GM19455 (cell line): ENCODE results near the gene NIT1.

ENCODE experiments used
- ATAC-seq: cut with Tn5 transposase; IDR thresholded peaks from one replicate; pipeline ENCODE4 v1.9.1; 2021; ENCODE audit not compliant: unreplicated experiment

NIT1 gene

GRCh38 chr1:161145832-161146231, 27.9 kb downstream of the NIT1 start:
- ATAC-seq = no peak

GRCh38 chr1:161153176-161153575, 35.3 kb downstream of the NIT1 start:
- ATAC-seq = no peak

- ATAC-seq = peak; percentile 85
These were observed 35.9 kb downstream of the NIT1 start, which contains the start of gene UFC1 for GRCh38 chr1:161153682-161154337. Gene UFC1 (plus strand): TSS chr1:161153978. CDS start chr1:161153998, 20 bp downstream.

- ATAC-seq = no peak
These were observed 40.0 kb downstream of the NIT1 start for GRCh38 chr1:161157867-161158266.

GRCh38 chr1:161158316-161159010, 40.6 kb downstream of the NIT1 start:
- ATAC-seq = no peak

GRCh38 chr1:161159087-161159912, 41.4 kb downstream of the NIT1 start, which contains the start of gene USP21:
Gene USP21 (plus strand): TSS chr1:161159500. CDS start chr1:161160641, 1,141 bp downstream.
- peak; percentile 78 for ATAC-seq

GRCh38 chr1:161159913-161160243, 42.0 kb downstream of the NIT1 start:
- ATAC-seq = no peak

- no peak for ATAC-seq
These were observed 42.8 kb downstream of the NIT1 start for GRCh38 chr1:161160671-161161145.

- no peak for ATAC-seq
These were observed 43.7 kb downstream of the NIT1 start for GRCh38 chr1:161161652-161162051.

- no peak for ATAC-seq
These were observed 44.1 kb downstream of the NIT1 start for GRCh38 chr1:161162052-161162451.

GRCh38 chr1:161162806-161163205, 44.9 kb downstream of the NIT1 start:
- ATAC-seq = no peak

- ATAC-seq = no peak
These were observed 45.9 kb downstream of the NIT1 start for GRCh38 chr1:161163793-161164192.

- ATAC-seq = no peak
These were observed 47.2 kb downstream of the NIT1 start for GRCh38 chr1:161164901-161165610.

- peak; percentile 91 for ATAC-seq
These were observed 48.1 kb downstream of the NIT1 start, which contains the start of gene PPOX for GRCh38 chr1:161165742-161166668. Gene PPOX (plus strand): TSS chr1:161166426. CDS start chr1:161166848, 422 bp downstream.

- no peak for ATAC-seq
These were observed 49.0 kb downstream of the NIT1 start for GRCh38 chr1:161166669-161167548.

GRCh38 chr1:161168906-161169305, 51.0 kb downstream of the NIT1 start:
- no peak for ATAC-seq
